Measurements from ENCODE around the gene MRGPRD. TPM values are rescaled to one million over a fixed set of nuclear protein-coding genes. Genes with fewer than 3 reads are reported as not detected.

Gene MRGPRD
- total RNA-seq, 1 experiment from 2014 or later, result not detected

GRCh38 chr11:68947151-68947550 is 33.6 kb downstream of the MRGPRD start:
- H3K4me1 ChIP-seq (replicated peaks), result peaks cover 18% of the 10 kb centered on the region
- no peaks in the 10 kb centered on the region for H3K27me3 ChIP-seq (replicated peaks)
- no peak overlapping the region for H3K27ac ChIP-seq
- H3K36me3 ChIP-seq, result no peaks in the 10 kb centered on the region
- no peak for DNase-seq (ENCODE audit: low read depth in 1 of 2, low spot score in 2 of 2)
- H3K9me3 ChIP-seq (replicated peaks), result no peaks in the 10 kb centered on the region
- no peak overlapping the region for H3K4me3 ChIP-seq

DNA sequence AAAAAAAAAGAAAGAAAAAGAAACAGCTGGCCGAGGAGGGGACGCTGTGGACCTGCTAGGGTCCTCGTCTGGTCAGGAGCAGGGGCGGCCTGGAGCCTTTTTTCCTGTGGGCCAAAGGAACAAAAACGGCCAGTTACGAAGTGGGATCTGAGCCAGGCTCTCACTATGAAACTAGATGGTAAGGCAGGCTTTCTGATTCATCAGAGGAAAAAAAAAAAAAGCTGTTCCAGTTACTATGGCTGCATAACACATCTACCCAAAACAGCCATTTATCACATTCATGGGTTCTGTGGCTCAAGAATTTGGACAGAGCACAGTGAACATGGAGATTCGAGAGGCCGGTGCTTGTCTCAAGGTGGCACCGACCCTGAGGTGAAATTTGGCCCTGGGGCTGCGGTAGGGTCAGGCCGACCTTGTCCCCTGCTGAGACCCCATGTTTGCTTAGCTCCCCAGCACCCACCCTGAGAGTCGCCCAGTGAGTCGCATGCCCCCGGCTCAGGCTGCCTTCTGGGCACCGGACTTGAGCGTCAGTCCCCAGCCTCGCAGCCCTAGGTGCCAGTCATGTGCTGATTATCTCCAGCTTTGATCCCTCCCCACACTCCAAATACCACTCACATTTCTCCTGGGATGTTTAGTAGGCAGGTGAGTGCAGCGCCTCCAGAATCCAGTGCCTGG is 34.2 kb downstream of the MRGPRD start:
- no peaks in the 10 kb centered on the region for H3K9me3 ChIP-seq (replicated peaks)
- no peak overlapping the region for H3K27ac ChIP-seq
- no peak overlapping the region for H3K4me3 ChIP-seq
- DNase-seq (ENCODE audit: low read depth in 1 of 2, low spot score in 2 of 2), result peak in 1 of 2 experiments; percentile 54
- no peaks in the 10 kb centered on the region for H3K27me3 ChIP-seq (replicated peaks)
- H3K36me3 ChIP-seq, result no peaks in the 10 kb centered on the region
- H3K4me1 ChIP-seq (replicated peaks), result peaks cover 18% of the 10 kb centered on the region

- no peak for DNase-seq (ENCODE audit: low read depth in 1 of 2, low spot score in 2 of 2)
- peaks cover 32% of the 10 kb centered on the region for H3K36me3 ChIP-seq
- no peak overlapping the region for H3K4me3 ChIP-seq
- no peaks in the 10 kb centered on the region for H3K27me3 ChIP-seq (replicated peaks)
- peaks cover 18% of the 10 kb centered on the region for H3K4me1 ChIP-seq (replicated peaks)
- no peak overlapping the region for H3K27ac ChIP-seq
- H3K9me3 ChIP-seq (replicated peaks), result no peaks in the 10 kb centered on the region
Observed at GRCh38 chr11:68942751-68943271, 38.0 kb downstream of the MRGPRD start.

DNA sequence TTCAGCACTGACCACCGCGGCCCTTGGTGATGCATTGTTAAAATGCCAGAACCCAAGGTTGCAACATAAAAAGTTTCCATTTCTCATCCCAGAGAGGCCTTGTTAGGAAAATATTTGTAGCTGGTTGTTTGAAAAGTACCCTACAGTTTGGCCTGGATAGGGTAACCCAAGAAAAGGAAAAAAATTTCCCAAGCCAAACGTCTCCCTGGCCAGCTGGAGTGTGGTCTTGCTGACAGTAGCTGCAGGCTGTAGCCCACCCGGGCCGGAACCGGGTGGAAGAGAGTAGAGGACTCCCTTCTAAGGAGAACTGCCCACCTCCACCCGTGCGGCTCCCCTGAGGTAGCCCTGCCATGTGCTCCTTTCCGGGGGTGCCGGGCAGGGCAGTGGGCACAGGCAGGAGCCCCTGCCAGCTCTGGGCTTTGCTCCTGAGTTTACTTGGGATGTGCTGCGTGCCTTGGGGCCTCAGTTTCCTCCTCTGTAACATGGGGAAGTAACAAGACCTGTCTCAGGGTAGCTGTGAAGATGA is 38.6 kb downstream of the MRGPRD start:
- no peak for DNase-seq (ENCODE audit: low read depth in 1 of 2, low spot score in 2 of 2)
- Histone ChIP-seq H3K36me3 (peaks cover 38% of the 10 kb centered on the region), H3K4me1 (replicated peaks) (peaks cover 18% of the 10 kb centered on the region), H3K9me3 (replicated peaks) (no peaks in the 10 kb centered on the region), H3K4me3 (no peak overlapping the region), H3K27ac (no peak overlapping the region), H3K27me3 (replicated peaks) (no peaks in the 10 kb centered on the region)

DNA sequence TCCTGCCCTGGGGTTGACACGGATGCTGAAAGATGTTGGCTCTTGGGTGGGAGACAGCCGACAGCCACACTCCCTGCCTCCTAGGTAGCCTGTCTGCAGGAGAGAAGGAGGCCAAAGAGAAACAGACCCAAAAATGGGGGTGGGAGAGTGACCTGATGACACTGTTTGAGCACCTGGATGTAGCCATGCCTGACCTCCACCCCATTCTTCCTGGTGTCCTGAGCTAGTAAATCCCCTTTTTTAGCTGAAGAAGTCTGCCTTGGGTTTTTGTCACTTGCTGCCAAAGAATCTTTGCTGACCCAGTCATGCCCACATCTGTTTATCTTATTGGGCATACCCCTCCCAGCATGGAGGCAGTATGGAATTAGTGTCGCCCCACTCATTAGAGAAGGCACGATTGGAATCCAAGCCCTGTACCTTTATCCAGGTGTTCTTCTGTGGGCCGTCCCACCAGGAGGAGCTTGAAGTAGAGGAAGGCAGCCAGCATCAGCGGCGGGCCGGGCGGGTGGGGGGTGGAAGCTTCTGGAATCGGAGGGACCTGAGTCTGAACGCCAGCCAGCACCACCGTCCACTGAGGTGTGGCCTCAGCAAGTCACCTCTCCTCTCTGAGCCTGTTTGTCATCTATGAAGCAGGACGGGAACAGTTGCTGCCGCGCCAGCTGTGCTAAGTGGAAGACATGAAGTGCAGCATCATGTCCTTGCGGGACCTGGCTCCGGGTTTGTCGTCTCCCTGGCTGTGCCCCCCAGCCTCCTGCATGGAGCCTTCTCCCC is 39.3 kb downstream of the MRGPRD start:
- no peak for DNase-seq (ENCODE audit: low read depth in 1 of 2, low spot score in 2 of 2)
- Histone ChIP-seq H3K4me1 (replicated peaks) (peaks cover 16% of the 10 kb centered on the region), H3K36me3 (peaks cover 45% of the 10 kb centered on the region), H3K27me3 (replicated peaks) (no peaks in the 10 kb centered on the region), H3K9me3 (replicated peaks) (no peaks in the 10 kb centered on the region), H3K27ac (no peak overlapping the region), H3K4me3 (no peak overlapping the region)

DNA sequence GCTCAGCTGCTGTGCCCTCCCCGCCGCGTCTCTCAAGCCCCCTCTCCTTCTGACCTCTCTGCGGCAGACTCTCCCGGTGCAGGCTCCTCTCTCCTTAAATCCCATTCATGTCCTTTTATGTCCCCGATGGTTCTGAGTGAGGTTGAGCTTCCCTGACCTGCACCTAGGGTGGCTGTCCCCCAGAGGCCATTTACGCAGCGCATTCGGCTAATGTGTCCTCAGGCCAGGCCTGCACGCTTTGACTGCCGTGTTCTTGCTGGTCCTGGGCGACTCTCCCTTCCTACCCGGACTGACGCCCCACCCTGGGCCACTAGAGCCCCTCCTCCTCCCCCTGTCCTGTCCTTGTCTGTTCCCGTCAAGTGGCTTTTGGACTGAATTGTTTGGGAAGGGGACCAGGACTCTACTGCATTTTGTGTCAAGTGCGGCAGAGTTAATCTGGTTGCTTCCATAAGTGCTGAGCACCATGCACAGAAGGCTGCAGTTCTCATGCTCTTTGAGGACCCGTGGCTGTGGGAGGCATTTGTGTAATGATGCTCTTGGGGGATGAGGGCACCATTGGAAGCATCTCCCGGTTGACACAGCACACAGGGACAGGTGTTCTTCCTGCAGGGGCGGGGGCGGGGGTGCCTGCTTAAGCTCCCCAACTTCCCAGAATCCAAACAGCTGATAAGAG is 40.0 kb downstream of the MRGPRD start:
- peaks cover 10% of the 10 kb centered on the region for H3K4me1 ChIP-seq (replicated peaks)
- no peak overlapping the region for H3K4me3 ChIP-seq
- H3K9me3 ChIP-seq (replicated peaks), result no peaks in the 10 kb centered on the region
- H3K27me3 ChIP-seq (replicated peaks), result no peaks in the 10 kb centered on the region
- no peak overlapping the region for H3K27ac ChIP-seq
- DNase-seq (ENCODE audit: low read depth in 1 of 2, low spot score in 2 of 2), result no peak
- H3K36me3 ChIP-seq, result peaks cover 52% of the 10 kb centered on the region

GRCh38 chr11:68939583-68940555 is 40.9 kb downstream of the MRGPRD start:
- peaks cover 6% of the 10 kb centered on the region; the same call in 1 of the 2 replicates for H3K4me1 ChIP-seq (replicated peaks)
- no peak for DNase-seq (ENCODE audit: low read depth in 1 of 2, low spot score in 2 of 2)
- H3K27ac ChIP-seq, result no peak overlapping the region
- no peak overlapping the region for H3K4me3 ChIP-seq
- H3K36me3 ChIP-seq, result peaks cover 61% of the 10 kb centered on the region
- H3K9me3 ChIP-seq (replicated peaks), result no peaks in the 10 kb centered on the region
- H3K27me3 ChIP-seq (replicated peaks), result no peaks in the 10 kb centered on the region

- Histone ChIP-seq H3K9me3 (replicated peaks) (no peaks in the 10 kb centered on the region), H3K27ac (no peak overlapping the region), H3K27me3 (replicated peaks) (no peaks in the 10 kb centered on the region), H3K4me1 (replicated peaks) (peaks cover 6% of the 10 kb centered on the region; the same call in 1 of the 2 replicates), H3K4me3 (no peak overlapping the region), H3K36me3 (peaks cover 70% of the 10 kb centered on the region)
- no peak for DNase-seq (ENCODE audit: low read depth in 1 of 2, low spot score in 2 of 2)
Observed at GRCh38 chr11:68938816-68939582, 41.8 kb downstream of the MRGPRD start.

- Histone ChIP-seq H3K4me1 (replicated peaks) (peaks cover 5% of the 10 kb centered on the region; the same call in 1 of the 2 replicates), H3K36me3 (peaks cover 79% of the 10 kb centered on the region), H3K9me3 (replicated peaks) (no peaks in the 10 kb centered on the region), H3K4me3 (no peak overlapping the region), H3K27me3 (replicated peaks) (no peaks in the 10 kb centered on the region), H3K27ac (no peak overlapping the region)
- DNase-seq (ENCODE audit: low read depth in 1 of 2, low spot score in 2 of 2), result no peak
Observed at GRCh38 chr11:68938088-68938487, 42.7 kb downstream of the MRGPRD start.

- Histone ChIP-seq H3K4me1 (replicated peaks) (no peaks in the 10 kb centered on the region), H3K27ac (no peak overlapping the region)
- no peak for DNase-seq (ENCODE audit: low read depth in 1 of 2, low spot score in 2 of 2)
Observed at GRCh38 chr11:68936676-68937620, 43.8 kb downstream of the MRGPRD start.

DNA sequence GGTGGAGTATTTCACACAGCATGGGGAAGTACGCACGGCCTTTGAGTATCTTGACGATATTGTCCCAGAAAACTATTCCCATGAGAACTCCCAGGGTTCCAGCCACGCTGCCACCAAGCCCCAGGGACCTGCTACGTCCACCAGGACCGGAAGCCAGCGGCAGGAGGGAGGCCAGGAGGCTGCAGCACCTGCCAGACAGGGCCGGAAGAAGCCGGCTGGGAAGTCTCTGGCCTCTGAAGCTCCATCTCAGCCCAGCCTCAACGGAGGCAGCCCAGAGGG is 44.5 kb downstream of the MRGPRD start:
- H3K4me3 ChIP-seq, result no peak overlapping the region
- H3K27me3 ChIP-seq (replicated peaks), result no peaks in the 10 kb centered on the region
- no peaks in the 10 kb centered on the region for H3K9me3 ChIP-seq (replicated peaks)
- H3K27ac ChIP-seq, result no peak overlapping the region
- H3K36me3 ChIP-seq, result peaks cover 90% of the 10 kb centered on the region
- DNase-seq (ENCODE audit: low read depth in 1 of 2, low spot score in 2 of 2), result no peak
- no peaks in the 10 kb centered on the region for H3K4me1 ChIP-seq (replicated peaks)

More at GRCh38 chr11:68936676-68937620, 43.8 kb downstream of the MRGPRD start:
- H3K36me3 ChIP-seq, result peaks cover 88% of the 10 kb centered on the region
- H3K9me3 ChIP-seq (replicated peaks), result no peaks in the 10 kb centered on the region
- H3K27me3 ChIP-seq (replicated peaks), result no peaks in the 10 kb centered on the region
- H3K4me3 ChIP-seq, result no peak overlapping the region

Measured in SJSA1 (cell line).